HEK293T (cell line): ENCODE results near the gene NAT9.

Experiments used
- ELF4 ChIP-seq: fragments of 450-650 bp; IDR thresholded peaks from 2 replicates; pipeline ENCODE4 v1.6.1; 2017; ENCODE audit warnings: antibody characterized with exemption
- FOXK2 ChIP-seq: fragments of 450-650 bp; IDR thresholded peaks from 2 replicates; pipeline ENCODE4 v1.6.1; 2016; ENCODE audit warnings: mild to moderate bottlenecking
- FOXM1 ChIP-seq: fragments of 450-650 bp; IDR thresholded peaks from 2 replicates; pipeline ENCODE4 v1.6.1; 2017; ENCODE audit warnings: mild to moderate bottlenecking, borderline replicate concordance
- L3MBTL2 ChIP-seq: fragments of 450-650 bp; conservative IDR thresholded peaks from 2 replicates; pipeline ENCODE4 v1.6.1; 2016; ENCODE audit warnings: mild to moderate bottlenecking
- NFRKB ChIP-seq: fragments of 450-650 bp; IDR thresholded peaks from 2 replicates; pipeline ENCODE4 v1.6.1; 2016; ENCODE audit warnings: mild to moderate bottlenecking, moderate library complexity
- PKNOX1 ChIP-seq: fragments of 450-650 bp; IDR thresholded peaks from 2 replicates; pipeline ENCODE4 v1.6.1; 2016
- TARDBP ChIP-seq: fragments of 450-650 bp; IDR thresholded peaks from 2 replicates; pipeline ENCODE4 v1.6.1; 2016
- ZNF384 ChIP-seq: fragments of 450-650 bp; IDR thresholded peaks from 2 replicates; pipeline ENCODE4 v1.6.1; 2016

- TF ChIP-seq PKNOX1 (no peak), ELF4 (no peak), TARDBP (no peak), ZNF384 (no peak), NFRKB (no peak), FOXM1 (no peak), L3MBTL2 (no peak), FOXK2 (no peak)
These were observed 23.7 kb downstream of the NAT9 start for GRCh38 chr17:74752415-74752814.
